Activated B cell treated with CpG ODN at 0.5 μM for 24 hours (primary cell): ENCODE results near the gene SEC61A2. TPM values are rescaled to one million over a fixed set of nuclear protein-coding genes. Genes with fewer than 3 reads are reported as not detected.

Source experiments
- ATAC-seq: fragments of 200-7000 bp; cut with Tn5 transposase; one replicate; pipeline ENCODE4 v1.10.0; 2021; ENCODE audit warnings: low read depth, mild to moderate bottlenecking, moderate library complexity
- CTCF ChIA-PET: fragments of 350-600 bp; sonication (Branson Sonifier 250); formaldehyde crosslinking; loops from one replicate; lab custom pipeline; 2021; ENCODE audit warnings: antibody characterized with exemption; lab: Charles Lee
- POLR2A ChIA-PET: fragments of 350-600 bp; sonication (Branson Sonifier 250); formaldehyde crosslinking; loops from one replicate; lab custom pipeline; 2021; ENCODE audit warnings: antibody characterized with exemption; lab: Charles Lee
- DNase-seq: peaks from one replicate; pipeline ENCODE4 v3.0.0; 2022
- H3K27ac Mint-ChIP-seq: one replicate; pipeline ENCODE4 v1.8.0; 2020; ENCODE audit warnings: mixed read lengths
- H3K27me3 Mint-ChIP-seq: one replicate; pipeline ENCODE4 v1.8.0; 2021; ENCODE audit warnings: mixed read lengths
- H3K36me3 Mint-ChIP-seq: one replicate; pipeline ENCODE4 v1.8.0; 2021; ENCODE audit warnings: low read depth, mixed read lengths
- H3K4me1 Mint-ChIP-seq: one replicate; pipeline ENCODE4 v1.8.0; 2021; ENCODE audit warnings: mixed read lengths
- H3K4me3 Mint-ChIP-seq: one replicate; pipeline ENCODE4 v1.8.0; 2020; ENCODE audit warnings: mild to moderate bottlenecking, mixed read lengths
- H3K9me3 Mint-ChIP-seq: one replicate; pipeline ENCODE4 v1.8.0; 2020; ENCODE audit warnings: mixed read lengths
- CTCF ChIP-seq: fragments of 200-600 bp; IDR thresholded peaks from one replicate; pipeline ENCODE4 v1.8.0; 2022; ENCODE audit warnings: antibody characterized with exemption, mild to moderate bottlenecking
- intact Hi-C: fragments of 100-400 bp; cut with micrococcal nuclease; formaldehyde crosslinking; loops from one replicate; pipeline ENCODE4 v1.15.1; 2024
- total RNA-seq: library from RNA; stranded (reverse); gene quantifications from 2 replicates; pipeline ENCODE4 v1.2.3, GENCODE V29; 2022

The SEC61A2 gene
- total RNA-seq, 1 donor from 2014 or later, result 20.8 TPM

- ATAC-seq (no peak), DNase-seq (no peak)
- ChIA-PET POLR2A (no interaction called here), CTCF (no interaction called here)
- Mint-ChIP-seq H3K9me3 (no peaks in the 10 kb centered on the region), H3K4me1 (no peaks in the 10 kb centered on the region), H3K4me3 (no peak overlapping the region), H3K27me3 (no peaks in the 10 kb centered on the region), H3K36me3 (peaks cover 44% of the 10 kb centered on the region), H3K27ac (no peak overlapping the region)
- no peak for TF ChIP-seq CTCF
- intact Hi-C loops, result no loop called here
Observed at GRCh38 chr10:12187321-12187905, 57.9 kb downstream of the SEC61A2 start.

- no peak for TF ChIP-seq CTCF
- ATAC-seq (no peak), DNase-seq (no peak)
- Mint-ChIP-seq H3K4me3 (no peak overlapping the region), H3K27ac (no peak overlapping the region), H3K36me3 (peaks cover 41% of the 10 kb centered on the region), H3K9me3 (no peaks in the 10 kb centered on the region), H3K27me3 (no peaks in the 10 kb centered on the region), H3K4me1 (no peaks in the 10 kb centered on the region)
- intact Hi-C loops, result no loop called here
- CTCF ChIA-PET, result no interaction called here
- POLR2A ChIA-PET, result no interaction called here
Observed at GRCh38 chr10:12188656-12189055, 59.2 kb downstream of the SEC61A2 start.

GRCh38 chr10:12189426-12189825 is 59.9 kb downstream of the SEC61A2 start:
- Mint-ChIP-seq H3K36me3 (peaks cover 39% of the 10 kb centered on the region), H3K9me3 (no peaks in the 10 kb centered on the region), H3K4me3 (no peak overlapping the region), H3K27me3 (no peaks in the 10 kb centered on the region), H3K27ac (no peak overlapping the region), H3K4me1 (peaks cover 5% of the 10 kb centered on the region)
- ChIA-PET POLR2A (no interaction called here), CTCF (no interaction called here)
- no peak for TF ChIP-seq CTCF
- ATAC-seq (no peak), DNase-seq (no peak)
- intact Hi-C loops, result no loop called here

GRCh38 chr10:12191715-12192114 is 62.2 kb downstream of the SEC61A2 start:
- H3K27ac Mint-ChIP-seq, result no peak overlapping the region

GRCh38 chr10:12193193-12193592 is 63.7 kb downstream of the SEC61A2 start:
- no peak for ATAC-seq
- Mint-ChIP-seq H3K27ac (no peak overlapping the region), H3K27me3 (no peaks in the 10 kb centered on the region), H3K36me3 (peaks cover 27% of the 10 kb centered on the region), H3K9me3 (no peaks in the 10 kb centered on the region), H3K4me1 (peaks cover 37% of the 10 kb centered on the region), H3K4me3 (no peak overlapping the region)
- TF ChIP-seq CTCF, result no peak
- CTCF ChIA-PET, result no interaction called here
- intact Hi-C loops, result loop anchor here (10.0 kb wide), 1 partner anchor 1028 kb away; no protein-coding TSS in a partner anchor
- DNase-seq, result no peak
- POLR2A ChIA-PET, result interaction anchor here (0.6 kb wide), 1 partner anchor 117 kb away, joined by 4 read pairs; no protein-coding TSS in a partner anchor

More at GRCh38 chr10:12191715-12192114, 62.2 kb downstream of the SEC61A2 start:
- POLR2A ChIA-PET, result no interaction called here
- TF ChIP-seq CTCF, result no peak
- DNase-seq (no peak), ATAC-seq (no peak)
- H3K27me3 Mint-ChIP-seq, result no peaks in the 10 kb centered on the region
- intact Hi-C loops, result loop anchor here (10.0 kb wide), 1 partner anchor 1027 kb away; no protein-coding TSS in a partner anchor
- H3K4me3 Mint-ChIP-seq, result no peak overlapping the region
- peaks cover 36% of the 10 kb centered on the region for H3K36me3 Mint-ChIP-seq
- H3K9me3 Mint-ChIP-seq, result no peaks in the 10 kb centered on the region
- CTCF ChIA-PET, result no interaction called here
- peaks cover 27% of the 10 kb centered on the region for H3K4me1 Mint-ChIP-seq
